ENCODE data around the gene CDC25B. TPM values are rescaled to one million over a fixed set of nuclear protein-coding genes. Genes with fewer than 3 reads are reported as not detected.

Gene CDC25B
- polyA plus RNA-seq, 1 donor (not counting 4 experiments of a cell fraction or from before 2014, with no cell fraction given) = 23.5 TPM

DNA sequence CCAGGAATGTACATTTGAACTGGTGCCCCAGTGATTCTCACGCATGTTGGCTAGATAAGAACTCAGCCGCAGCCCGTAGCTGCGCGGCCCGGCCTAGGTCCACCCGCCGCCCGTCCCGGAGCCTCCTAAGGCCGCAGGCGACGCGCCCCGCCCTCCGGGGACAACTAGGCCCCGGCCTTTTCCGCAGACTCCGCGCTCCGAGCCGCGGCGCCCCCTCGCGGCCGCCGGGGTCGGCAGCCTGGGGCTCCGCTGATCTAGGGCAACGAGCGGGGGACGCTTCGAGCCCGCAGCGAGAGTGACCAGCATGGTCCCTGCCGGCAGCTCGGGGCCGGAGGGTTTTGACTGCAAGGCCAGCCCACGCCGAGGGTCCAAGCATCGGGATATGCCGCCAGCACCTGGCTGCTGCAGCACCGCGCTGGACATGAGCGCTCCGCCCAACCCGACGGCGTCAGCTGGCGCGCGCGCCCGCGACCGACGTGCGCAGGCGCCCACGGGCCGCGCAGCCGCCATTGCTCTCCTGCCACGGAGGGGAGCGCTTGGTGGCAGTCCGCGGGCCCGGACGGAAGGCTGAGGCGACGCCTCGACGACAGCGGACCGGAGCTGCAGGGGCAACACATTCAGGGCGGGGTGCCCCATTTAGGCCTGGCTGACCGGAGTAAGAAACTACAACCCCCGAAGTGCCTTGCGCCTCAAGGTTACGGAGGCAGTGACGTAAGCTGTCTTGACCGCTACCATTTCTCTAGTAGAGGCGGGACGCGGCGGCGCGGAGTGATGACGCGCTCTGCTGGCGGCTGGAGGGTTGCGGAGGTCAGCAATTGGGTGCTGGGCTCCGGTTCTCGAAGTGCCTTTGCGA is 24.2 kb downstream of the CDC25B start, which contains the start of gene AP5S1:
Gene AP5S1, plus strand, starts transcription at position 500 of the 853 bp plus-strand sequence. CDS start 1,571 bp downstream, outside the sequence.
- TF ChIP-seq EZH2 (IDR thresholded peaks at IDR 0.05; ENCODE audit: low read length) = no peak
- TF ChIP-seq, protein P1, sequence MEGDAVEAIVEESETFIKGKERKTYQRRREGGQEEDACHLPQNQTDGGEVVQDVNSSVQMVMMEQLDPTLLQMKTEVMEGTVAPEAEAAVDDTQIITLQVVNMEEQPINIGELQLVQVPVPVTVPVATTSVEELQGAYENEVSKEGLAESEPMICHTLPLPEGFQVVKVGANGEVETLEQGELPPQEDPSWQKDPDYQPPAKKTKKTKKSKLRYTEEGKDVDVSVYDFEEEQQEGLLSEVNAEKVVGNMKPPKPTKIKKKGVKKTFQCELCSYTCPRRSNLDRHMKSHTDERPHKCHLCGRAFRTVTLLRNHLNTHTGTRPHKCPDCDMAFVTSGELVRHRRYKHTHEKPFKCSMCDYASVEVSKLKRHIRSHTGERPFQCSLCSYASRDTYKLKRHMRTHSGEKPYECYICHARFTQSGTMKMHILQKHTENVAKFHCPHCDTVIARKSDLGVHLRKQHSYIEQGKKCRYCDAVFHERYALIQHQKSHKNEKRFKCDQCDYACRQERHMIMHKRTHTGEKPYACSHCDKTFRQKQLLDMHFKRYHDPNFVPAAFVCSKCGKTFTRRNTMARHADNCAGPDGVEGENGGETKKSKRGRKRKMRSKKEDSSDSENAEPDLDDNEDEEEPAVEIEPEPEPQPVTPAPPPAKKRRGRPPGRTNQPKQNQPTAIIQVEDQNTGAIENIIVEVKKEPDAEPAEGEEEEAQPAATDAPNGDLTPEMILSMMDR (optimal IDR thresholded peaks at IDR 0.05 in 1 of 3, IDR thresholded peaks at IDR 0.05 in 1 of 3, conservative IDR thresholded peaks at IDR 0.05 in 1 of 3; ENCODE audit: extremely low read depth in 1 of 3, insufficient read depth in 2 of 3, low read length in 3 of 3) = peak; percentile 78 to 85 (median 80)
- FAIRE-seq (peak; percentile 44), DNase-seq (ENCODE audit: low read depth, low spot score) (no peak)
- Histone ChIP-seq H4K20me1 (ENCODE audit: control insufficient read depth, extremely low read depth, insufficient read depth, low read length) (no peaks in the 10 kb centered on the region), H3K4me3 (ENCODE audit: control insufficient read depth in 2 of 3, extremely low read depth in 1 of 3, insufficient read depth in 2 of 3, low read depth in 1 of 3, low read length in 3 of 3) (peak within 1 kb of the TSS; percentile 61 to 82 (median 82)), H3K9me3 (ENCODE audit: control insufficient read depth, low read depth, low read length) (no peaks in the 10 kb centered on the region), H2AFZ (ENCODE audit: control insufficient read depth, low read length) (peak within 1 kb of the TSS; percentile 98), H3K9me1 (ENCODE audit: control insufficient read depth, extremely low read depth, insufficient read depth, low read length) (no peaks in the 10 kb centered on the region), H3K9ac (ENCODE audit: control insufficient read depth, extremely low read depth, insufficient read depth, low read length) (peak within 1 kb of the TSS; percentile 93), H3K4me1 (ENCODE audit: control insufficient read depth, extremely low read depth, insufficient read depth, low read length) (peaks cover 27% of the 10 kb centered on the region), H3K27me3 (ENCODE audit: control insufficient read depth, extremely low read depth, insufficient read depth, low read length) (no peaks in the 10 kb centered on the region), H3K27ac (ENCODE audit: control insufficient read depth, insufficient read depth, low read length) (peak within 1 kb of the TSS; percentile 96), H3K79me2 (ENCODE audit: control insufficient read depth, insufficient read depth, low read length) (peaks cover 8% of the 10 kb centered on the region), H3K36me3 (ENCODE audit: control insufficient read depth in 2 of 2, extremely low read depth in 1 of 2, insufficient read depth in 2 of 2, low read length in 2 of 2) (peaks cover 12 to 15% of the 10 kb centered on the region in 2 experiments), H3K4me2 (ENCODE audit: control insufficient read depth, extremely low read depth, insufficient read depth, low read depth, low read length) (peak within 1 kb of the TSS; percentile 95)
- dilution Hi-C loops (cut with MboI; ENCODE audit: extremely low pct_ligation_motif_present, low sequenced_read_pairs) = no loop called here

DNA sequence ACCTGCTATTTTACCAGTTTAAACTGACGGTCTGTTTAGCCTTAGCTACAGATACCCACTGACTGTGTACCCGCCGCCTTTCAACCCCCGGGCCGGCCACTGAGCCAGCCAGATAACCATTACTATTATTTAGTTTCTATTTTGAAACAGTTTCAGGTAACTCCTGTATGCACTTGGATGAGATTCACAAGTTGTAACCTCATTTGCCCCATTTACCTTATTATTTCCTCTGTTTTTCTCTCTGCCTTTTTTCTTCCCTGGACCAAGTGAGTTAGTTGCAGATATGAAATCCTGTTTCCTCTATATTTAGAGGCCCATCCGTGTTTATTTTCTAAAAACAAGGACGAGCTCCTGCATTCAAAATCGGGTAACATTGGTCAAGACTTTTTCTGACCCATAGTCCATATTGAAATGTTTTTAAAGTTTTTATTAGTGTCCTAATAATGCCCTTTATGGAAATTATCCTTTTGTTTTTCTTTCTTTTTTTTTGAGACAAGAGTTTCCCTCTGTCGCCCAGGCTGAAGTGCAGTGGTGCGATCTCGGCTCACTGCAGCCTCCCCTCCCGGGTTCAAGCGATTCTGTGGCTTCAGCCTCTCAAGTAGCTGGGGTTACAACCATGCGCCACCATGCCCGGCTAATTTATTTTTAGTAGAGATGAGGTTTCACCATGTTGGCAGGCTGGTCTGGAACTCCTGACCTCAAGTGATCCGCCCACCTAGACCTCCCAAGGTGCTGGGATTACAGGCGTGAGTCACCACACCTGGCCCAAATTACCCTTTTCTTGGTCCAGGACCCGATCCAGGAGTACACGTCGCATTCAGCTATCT is 25.0 kb downstream of the CDC25B start:
- Histone ChIP-seq H3K27me3 (ENCODE audit: control insufficient read depth, extremely low read depth, insufficient read depth, low read length) (no peaks in the 10 kb centered on the region), H3K79me2 (ENCODE audit: control insufficient read depth, insufficient read depth, low read length) (peaks cover 8% of the 10 kb centered on the region), H3K4me3 (ENCODE audit: control insufficient read depth in 2 of 3, extremely low read depth in 1 of 3, insufficient read depth in 2 of 3, low read depth in 1 of 3, low read length in 3 of 3) (peak overlapping the region; percentile 61 to 82 (median 82)), H3K4me2 (ENCODE audit: control insufficient read depth, extremely low read depth, insufficient read depth, low read depth, low read length) (peak overlapping the region; percentile 95), H3K9me1 (ENCODE audit: control insufficient read depth, extremely low read depth, insufficient read depth, low read length) (no peaks in the 10 kb centered on the region), H3K36me3 (ENCODE audit: control insufficient read depth in 2 of 2, extremely low read depth in 1 of 2, insufficient read depth in 2 of 2, low read length in 2 of 2) (peaks cover 12 to 15% of the 10 kb centered on the region in 2 experiments), H3K9me3 (ENCODE audit: control insufficient read depth, low read depth, low read length) (no peaks in the 10 kb centered on the region), H2AFZ (ENCODE audit: control insufficient read depth, low read length) (peak overlapping the region; percentile 39), H4K20me1 (ENCODE audit: control insufficient read depth, extremely low read depth, insufficient read depth, low read length) (no peaks in the 10 kb centered on the region), H3K27ac (ENCODE audit: control insufficient read depth, insufficient read depth, low read length) (peak overlapping the region; percentile 96), H3K9ac (ENCODE audit: control insufficient read depth, extremely low read depth, insufficient read depth, low read length) (peak overlapping the region; percentile 93), H3K4me1 (ENCODE audit: control insufficient read depth, extremely low read depth, insufficient read depth, low read length) (peaks cover 25% of the 10 kb centered on the region)
- FAIRE-seq (no peak), DNase-seq (ENCODE audit: low read depth, low spot score) (no peak)
- dilution Hi-C loops (cut with MboI; ENCODE audit: extremely low pct_ligation_motif_present, low sequenced_read_pairs) = no loop called here
- TF ChIP-seq, protein P1 (optimal IDR thresholded peaks at IDR 0.05 in 1 of 3, IDR thresholded peaks at IDR 0.05 in 1 of 3, conservative IDR thresholded peaks at IDR 0.05 in 1 of 3; ENCODE audit: extremely low read depth in 1 of 3, insufficient read depth in 2 of 3, low read length in 3 of 3) = no peak
- TF ChIP-seq EZH2 (IDR thresholded peaks at IDR 0.05; ENCODE audit: low read length) = no peak

Measured in keratinocyte (primary cell).